OCI-LY1 (cell line): ENCODE measurements around the gene C11orf24.

Source experiments
- CTCF ChIP-seq: fragments of 200-600 bp; sonication (generic), shearing (Covaris generic); IDR thresholded peaks from 2 replicates; pipeline ENCODE4 v1.5.1; 2017; ENCODE audit warnings: mild to moderate bottlenecking, antibody characterized with exemption, low read length, moderate library complexity, mixed read lengths
- EZH2 ChIP-seq: fragments of 200-600 bp; sonication (generic), shearing (Covaris generic); IDR thresholded peaks from 2 replicates; pipeline ENCODE4 v1.8.0; 2017; ENCODE audit warnings: borderline replicate concordance, mixed run types, mild to moderate bottlenecking, antibody characterized with exemption, low read length, moderate library complexity, mixed read lengths

- TF ChIP-seq CTCF (no peak), EZH2 (no peak)
These were observed 43.6 kb upstream of the C11orf24 start for GRCh38 chr11:68315171-68315920.
